Stimulated activated CD4-positive, alpha-beta T cell treated with anti-CD3 and anti-CD28 coated beads, TNF-alpha, amount 100 ng/mL, for 4 hours (primary cell): Measurements from ENCODE around the gene FRMD4A.

ENCODE experiments used
- DNase-seq, 3 experiments: peaks; one replicate each; pipeline ENCODE4 v3.0.0-alpha.2; 2020; ENCODE audit warnings: low read depth in 3 of 3

Gene FRMD4A

GRCh38 chr10:13820119-13820963 lies 510.4 kb downstream of the FRMD4A start:
- DNase-seq: no peak

GRCh38 chr10:13816195-13816925 lies 514.4 kb downstream of the FRMD4A start:
- no peak for DNase-seq

- DNase-seq: no peak
These were observed 515.0 kb downstream of the FRMD4A start for GRCh38 chr10:13815756-13816155.

GRCh38 chr10:13813550-13813949 lies 517.2 kb downstream of the FRMD4A start:
- no peak for DNase-seq

- no peak for DNase-seq
These were observed 517.9 kb downstream of the FRMD4A start for GRCh38 chr10:13812804-13813203.

- DNase-seq: no peak
These were observed 520.2 kb downstream of the FRMD4A start for GRCh38 chr10:13810568-13810967.

- DNase-seq: no peak
These were observed 521.3 kb downstream of the FRMD4A start for GRCh38 chr10:13809427-13809826.

GRCh38 chr10:13808556-13809391 lies 522.0 kb downstream of the FRMD4A start:
- DNase-seq: no peak

- no peak for DNase-seq
These were observed 524.3 kb downstream of the FRMD4A start for GRCh38 chr10:13806419-13806818.

- no peak for DNase-seq
These were observed 526.9 kb downstream of the FRMD4A start for GRCh38 chr10:13803566-13804554.

GRCh38 chr10:13801907-13802288 lies 528.8 kb downstream of the FRMD4A start:
- no peak for DNase-seq

GRCh38 chr10:13801156-13801906 lies 529.4 kb downstream of the FRMD4A start:
- no peak for DNase-seq

GRCh38 chr10:13797164-13797563 lies 533.6 kb downstream of the FRMD4A start:
- no peak for DNase-seq

- no peak for DNase-seq
These were observed 534.8 kb downstream of the FRMD4A start for GRCh38 chr10:13795653-13796555.

- no peak for DNase-seq
These were observed 535.6 kb downstream of the FRMD4A start for GRCh38 chr10:13794992-13795612.

GRCh38 chr10:13792006-13792405 lies 538.7 kb downstream of the FRMD4A start:
- DNase-seq: no peak

GRCh38 chr10:13791483-13791882 lies 539.2 kb downstream of the FRMD4A start:
- DNase-seq: no peak

GRCh38 chr10:13790196-13790595 lies 540.5 kb downstream of the FRMD4A start:
- DNase-seq: no peak

GRCh38 chr10:13789448-13789829 lies 541.3 kb downstream of the FRMD4A start:
- DNase-seq: no peak
